Ecto neural progenitor cell (in vitro differentiated cells): ENCODE data around the gene LMX1B.
A peak's percentile ranks its signal among the peaks of the same experiment; 100 is the strongest.
"Not testable (repeated sequence)": the region's sequence is repeated elsewhere in the genome, so short reads cannot be mapped to it uniquely, and the experiment has no call there.

ENCODE experiments used
- DNase-seq: peaks from one replicate; pipeline ENCODE4 v3.0.0-alpha.2; 2018; ENCODE audit warnings: low spot score

Gene LMX1B

DNA sequence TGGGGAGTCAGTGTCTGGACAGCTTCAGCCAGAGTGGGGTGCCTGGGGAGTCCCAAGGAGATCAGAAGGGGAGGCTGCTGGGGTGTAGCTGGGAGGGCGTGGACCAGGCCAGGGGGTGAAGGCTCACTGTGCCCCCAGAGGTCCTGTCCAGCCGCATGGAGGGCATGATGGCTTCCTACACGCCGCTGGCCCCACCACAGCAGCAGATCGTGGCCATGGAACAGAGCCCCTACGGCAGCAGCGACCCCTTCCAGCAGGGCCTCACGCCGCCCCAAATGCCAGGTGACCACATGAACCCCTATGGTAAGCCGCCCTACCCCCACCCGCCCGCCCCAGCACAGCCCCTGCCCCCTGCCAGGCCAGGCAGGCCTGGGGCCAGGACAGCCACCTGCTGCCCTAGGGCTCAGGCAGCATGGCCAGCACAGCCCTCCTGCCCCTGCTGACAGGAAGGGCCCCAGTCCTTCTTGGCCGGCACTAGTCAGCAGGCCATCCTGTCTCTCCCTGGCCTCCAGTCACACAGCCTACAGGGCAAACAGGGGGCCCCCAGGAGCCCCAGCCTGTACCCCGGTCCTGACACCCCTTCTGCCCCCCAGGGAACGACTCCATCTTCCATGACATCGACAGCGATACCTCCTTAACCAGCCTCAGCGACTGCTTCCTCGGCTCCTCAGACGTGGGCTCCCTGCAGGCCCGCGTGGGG, 82.1 kb downstream of the LMX1B start:
- no peak for DNase-seq

GRCh38 chr9:126696401-126697145, 82.8 kb downstream of the LMX1B start:
- DNase-seq: peak; percentile 45

DNA sequence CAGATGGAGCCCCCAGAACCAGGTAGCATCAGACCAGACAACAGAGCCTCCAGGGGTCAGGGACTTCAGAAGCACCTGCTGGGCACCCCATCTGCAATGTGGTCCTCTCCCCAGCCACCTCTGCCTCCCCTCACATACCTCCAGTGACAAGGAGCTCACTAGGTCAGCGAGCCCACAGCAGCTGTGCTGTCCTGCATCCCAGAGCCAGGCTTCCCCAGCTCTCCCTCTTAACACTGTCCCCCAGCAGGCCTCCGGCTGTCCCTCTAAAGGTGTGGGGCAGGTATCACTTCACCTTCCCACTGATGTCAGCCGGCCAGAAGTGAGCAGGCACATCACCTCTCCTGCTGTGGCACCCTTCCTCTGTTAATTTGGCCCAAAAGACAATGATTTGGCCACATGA, 83.6 kb downstream of the LMX1B start:
- peak; percentile 41 for DNase-seq

GRCh38 chr9:126698251-126698650, 84.5 kb downstream of the LMX1B start:
- no peak for DNase-seq

DNA sequence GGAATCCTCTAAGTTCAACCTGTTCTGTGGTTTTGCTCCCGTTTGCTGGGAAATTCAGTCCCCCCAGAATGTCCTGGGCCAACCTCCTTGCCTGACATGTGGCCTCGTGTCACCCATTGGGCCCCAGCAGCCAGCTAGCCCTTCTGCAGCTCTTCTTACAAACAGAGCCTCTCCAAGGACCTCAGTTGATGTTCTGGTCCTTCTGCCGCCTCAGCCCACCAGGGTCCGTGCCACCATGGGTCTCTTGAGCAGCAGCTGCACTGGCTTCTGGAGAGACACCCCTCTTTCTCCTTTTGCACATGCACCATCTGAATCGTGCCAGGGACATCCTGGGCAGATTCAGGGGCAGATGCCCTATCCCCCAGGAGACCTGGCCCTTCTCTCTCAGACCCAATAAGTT, 85.0 kb downstream of the LMX1B start:
- no peak for DNase-seq

DNA sequence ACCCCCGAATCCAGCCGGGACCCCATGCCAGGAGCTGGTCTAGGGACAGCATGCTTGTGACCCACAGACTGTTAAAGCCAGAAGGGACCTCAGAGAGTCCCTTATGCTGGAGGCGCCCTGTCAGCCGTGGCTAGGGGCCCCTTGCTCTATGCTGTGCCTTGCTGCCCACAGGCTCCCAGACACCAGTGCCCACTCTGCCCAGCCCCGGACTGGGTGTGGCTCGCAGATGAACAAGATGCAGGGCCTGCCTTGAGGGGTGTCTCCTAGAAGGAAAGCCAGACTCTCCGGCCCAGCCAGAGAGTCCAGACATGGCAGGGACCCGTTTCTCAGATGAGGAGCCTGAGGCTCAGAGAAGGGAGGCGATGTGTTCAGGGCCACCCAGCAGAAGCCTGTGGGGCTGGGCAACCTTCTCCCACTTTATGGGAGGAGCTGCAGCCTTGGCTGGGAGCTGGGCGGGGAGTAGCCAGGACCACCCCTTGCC, 85.7 kb downstream of the LMX1B start:
- DNase-seq: peak; percentile 37

DNA sequence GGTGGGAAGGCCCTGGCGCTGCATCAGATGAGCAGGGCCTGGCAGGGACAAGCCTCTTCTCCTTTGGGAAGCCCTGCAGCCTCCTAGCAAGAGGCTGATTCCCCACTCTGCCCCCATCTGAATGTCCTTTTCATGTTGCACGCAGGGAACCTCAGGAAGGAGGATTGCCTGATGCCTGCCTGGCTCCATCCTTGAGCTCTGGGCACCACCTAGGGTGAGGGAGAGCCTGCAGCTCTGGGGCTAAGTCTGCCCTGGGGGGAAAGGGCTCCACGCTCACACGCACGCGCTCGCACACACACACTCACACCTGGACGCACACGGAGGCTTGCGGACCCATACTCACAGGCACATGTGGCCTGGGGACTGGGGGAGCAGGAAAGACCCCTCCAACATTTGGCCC, 86.6 kb downstream of the LMX1B start:
- DNase-seq: peak; percentile 44

DNA sequence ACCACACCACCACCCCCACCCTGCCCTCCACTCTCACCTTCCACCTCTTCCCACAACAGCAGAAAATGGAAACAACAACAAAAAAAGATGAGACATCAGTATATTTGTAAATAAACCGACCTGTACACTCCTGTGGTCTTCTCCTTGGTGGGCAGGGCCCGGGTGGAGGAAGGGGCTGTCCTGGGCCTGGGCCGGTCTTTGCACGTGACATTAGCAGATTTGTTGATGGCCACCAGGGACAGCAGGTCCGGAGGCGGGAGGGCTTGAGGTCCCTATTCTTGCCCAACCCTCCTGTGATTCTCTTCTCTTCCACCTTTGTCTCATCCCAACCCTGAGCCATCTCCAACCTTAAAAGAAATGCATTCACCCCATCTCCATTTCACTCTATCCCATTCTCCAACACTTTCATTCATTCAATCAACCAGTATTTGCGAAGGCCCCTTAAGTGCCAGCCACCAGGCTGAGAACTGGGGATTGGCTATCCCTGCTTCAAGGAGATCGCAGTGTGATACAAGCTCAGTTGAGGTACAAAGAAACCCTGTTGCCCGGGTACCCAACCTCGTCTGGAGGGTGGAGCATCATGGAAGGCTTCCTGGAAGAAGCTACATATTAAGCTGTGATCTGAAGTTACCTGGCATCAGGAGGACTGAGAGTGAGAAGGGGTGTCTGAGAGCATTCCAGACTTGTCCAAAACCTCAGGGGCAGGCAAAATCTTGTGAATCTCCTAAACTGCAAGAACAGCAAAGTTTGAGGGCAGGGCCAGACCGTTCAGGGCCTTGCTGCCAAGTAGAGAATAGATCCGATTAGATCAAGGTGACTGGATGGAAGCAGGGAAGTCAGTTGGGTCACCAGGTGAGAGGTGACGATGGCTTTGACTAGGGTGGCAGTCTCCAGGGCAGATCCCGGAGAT, 87.4 kb downstream of the LMX1B start:
- peak; percentile 46 for DNase-seq

GRCh38 chr9:126701813-126702140, 88.0 kb downstream of the LMX1B start:
- DNase-seq: no peak

DNA sequence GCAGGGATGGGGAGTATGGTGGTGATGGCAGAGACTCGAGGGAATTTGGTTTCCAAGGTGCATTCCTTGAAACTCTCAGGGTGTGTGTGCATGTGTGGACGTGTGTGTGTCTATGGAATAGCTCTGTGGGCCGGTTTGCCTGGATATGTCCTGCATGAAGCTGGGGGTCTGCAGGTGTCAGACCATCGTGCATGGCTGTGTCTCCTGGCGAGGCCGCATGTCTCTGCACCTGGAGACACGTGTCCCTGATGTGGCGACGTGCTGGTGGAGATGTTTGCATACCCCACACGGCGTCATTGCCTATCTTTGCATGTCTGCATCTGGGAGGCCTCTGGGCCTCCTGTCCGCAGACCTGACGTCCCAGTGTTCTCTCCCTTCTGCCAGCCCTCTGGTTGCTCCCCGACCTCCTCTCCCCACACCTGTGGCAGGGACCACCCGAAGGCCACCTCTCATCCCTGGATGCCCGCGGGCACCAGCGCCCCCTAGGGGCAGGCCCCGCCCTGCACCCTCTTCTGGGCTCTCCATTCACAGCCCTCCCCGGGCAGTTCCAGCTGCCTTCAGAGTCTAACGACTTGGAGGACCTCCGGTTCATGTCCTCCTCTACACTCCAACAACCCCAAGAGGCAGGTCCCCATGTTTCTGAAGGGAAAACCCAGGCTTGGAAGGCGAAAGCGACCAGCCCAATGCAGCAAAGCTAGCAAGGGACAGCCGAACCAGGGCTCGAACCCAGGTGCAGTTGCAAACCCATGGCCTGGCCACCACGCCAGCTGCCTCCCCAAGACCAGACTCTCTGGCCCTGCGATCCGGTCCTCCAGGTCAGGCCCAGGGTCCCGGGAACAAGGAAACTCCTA, 88.6 kb downstream of the LMX1B start:
- DNase-seq: peak; percentile 81

GRCh38 chr9:126703002-126703865, 89.5 kb downstream of the LMX1B start:
- peak; percentile 75 for DNase-seq

- DNase-seq: no peak
Measured at GRCh38 chr9:126703866-126704156, 90.1 kb downstream of the LMX1B start.

DNA sequence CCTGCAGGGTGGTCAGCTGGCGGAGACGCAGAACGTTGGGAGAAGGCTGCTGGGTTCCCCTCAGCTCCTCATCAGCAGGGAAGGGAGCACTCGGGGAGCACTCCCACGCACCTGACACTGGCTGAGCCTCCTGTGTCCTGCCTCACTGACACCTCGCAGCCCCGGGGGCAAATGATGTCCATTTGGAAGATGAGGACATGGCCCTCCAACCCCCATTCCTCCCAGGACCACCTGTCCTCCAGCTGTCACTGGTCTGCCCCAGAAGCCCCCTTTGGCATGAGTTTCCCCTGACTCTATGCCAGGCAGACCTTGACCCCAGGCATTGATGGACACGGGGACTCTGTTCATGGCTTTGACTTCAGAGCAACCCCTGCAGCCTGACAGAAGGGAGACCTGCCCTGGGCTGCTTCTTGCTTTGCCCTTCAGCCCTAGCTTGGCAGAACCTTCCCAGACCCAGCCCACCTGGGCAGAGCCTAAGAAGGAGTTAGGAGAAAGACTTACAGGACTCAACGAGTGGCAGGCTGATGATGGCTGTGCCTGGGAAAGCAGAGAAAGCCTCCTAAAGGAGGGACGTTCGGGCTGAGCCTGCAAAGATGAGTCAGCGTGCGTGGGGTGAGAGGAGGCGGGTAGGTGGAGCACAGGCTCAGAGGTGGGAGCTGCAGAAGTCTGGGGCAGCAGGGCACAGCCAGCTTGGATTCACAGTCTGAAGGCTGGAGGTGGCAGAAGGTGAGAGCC, 90.6 kb downstream of the LMX1B start:
- DNase-seq: peak; percentile 56

GRCh38 chr9:126704892-126705766, 91.4 kb downstream of the LMX1B start:
- DNase-seq: peak; percentile 93

DNA sequence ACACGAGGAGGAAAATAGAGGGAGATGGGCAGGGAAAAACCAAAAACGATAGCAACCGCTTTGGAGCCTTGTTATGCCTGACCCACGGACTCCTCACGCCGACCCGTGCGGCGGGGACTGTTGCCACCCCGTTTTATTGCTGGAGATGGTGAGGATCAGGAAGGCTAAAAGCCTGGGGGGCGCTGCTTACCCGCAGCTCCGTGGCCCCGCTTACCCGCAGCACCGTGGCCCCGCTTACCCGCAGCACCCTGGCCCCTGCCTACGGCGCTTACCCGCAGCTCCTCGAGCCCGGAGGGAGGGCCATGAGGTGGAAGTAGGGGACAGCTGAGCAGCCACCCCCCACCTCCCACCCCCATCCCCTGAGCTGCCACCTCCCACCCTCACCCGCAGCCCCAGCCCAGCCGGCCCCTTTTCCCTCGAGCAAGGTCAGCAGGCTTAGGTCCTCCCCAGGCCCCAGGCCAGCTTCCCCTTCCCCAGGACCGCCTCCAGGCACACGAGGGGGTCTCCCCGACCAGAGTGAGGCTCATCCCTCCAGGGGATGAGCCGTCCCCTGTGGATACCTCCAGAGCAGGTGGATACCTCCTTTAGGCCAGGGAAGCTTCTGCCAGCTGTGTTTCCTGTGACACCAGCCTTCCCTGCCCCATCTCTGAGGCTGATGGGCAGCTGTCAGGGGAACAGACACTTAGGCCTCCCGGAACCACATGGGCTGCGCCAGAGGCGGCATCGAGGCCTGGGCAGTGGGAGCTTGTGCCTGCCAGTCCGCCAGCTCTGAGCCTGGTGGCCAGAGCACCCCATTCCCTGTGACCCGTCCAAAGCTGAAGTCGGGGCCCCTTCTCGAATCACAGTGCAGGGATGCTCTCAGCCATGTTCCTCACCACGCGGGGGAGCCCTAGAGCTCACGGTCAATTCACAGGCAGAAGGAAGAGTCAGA, 92.3 kb downstream of the LMX1B start:
- peak; percentile 73 for DNase-seq

- no peak for DNase-seq
Measured at GRCh38 chr9:126706698-126707053, 92.9 kb downstream of the LMX1B start.

GRCh38 chr9:126707083-126707482, 93.4 kb downstream of the LMX1B start:
- DNase-seq: no peak

- not testable (repeated sequence) for DNase-seq
Measured at GRCh38 chr9:126707712-126708111, 94.0 kb downstream of the LMX1B start.
